Prostate gland (tissue), 2 donors: ENCODE results near the gene TGFB1I1.

Experiments used
- CTCF ChIP-seq, 4 experiments: fragments of 200-600 bp in 2 of 4; fragments of 450-650 bp in 2 of 4; sonication (generic) in 2 of 4; IDR thresholded peaks; 1 replicate in 3 of 4; 2 replicates in 1 of 4; pipeline ENCODE4 v1.5.1; 2016 to 2019; ENCODE audit warnings: antibody characterized with exemption in 4 of 4, mild to moderate bottlenecking in 2 of 4, moderate library complexity in 2 of 4
- POLR2AphosphoS5 ChIP-seq: sonication (generic); formaldehyde crosslinking; IDR thresholded peaks from one replicate; pipeline ENCODE4 v1.6.1; 2017; ENCODE audit warnings: antibody characterized with exemption

- TF ChIP-seq POLR2AphosphoS5 (no peak), CTCF (IDR thresholded peaks at IDR 0.05) (peak in 2 of 4 experiments; percentile 21)
Measured at GRCh38 chr16:31458073-31458843, 13.7 kb upstream of the TGFB1I1 start.
